Fibroblast of peridontal ligament (primary cell): Measurements from ENCODE around the gene TMEM72.

ENCODE experiments used
- DNase-seq: peaks from one replicate; pipeline ENCODE4 v3.0.0-alpha.2; 2010; ENCODE audit errors: extremely low read depth

The TMEM72 gene

GRCh38 chr10:44934416-44935200 lies 23.5 kb downstream of the TMEM72 start:
- DNase-seq: no peak

- DNase-seq: peak; percentile 85
Measured at GRCh38 chr10:44935201-44935965, 24.2 kb downstream of the TMEM72 start.

GRCh38 chr10:44935966-44936295 lies 24.8 kb downstream of the TMEM72 start:
- no peak for DNase-seq

- no peak for DNase-seq
Measured at GRCh38 chr10:44936314-44936975, 25.3 kb downstream of the TMEM72 start.

- DNase-seq: peak; percentile 25
Measured at GRCh38 chr10:44937196-44938005, 26.3 kb downstream of the TMEM72 start.

- peak; percentile 28 for DNase-seq
Measured at GRCh38 chr10:44938956-44939355, 27.8 kb downstream of the TMEM72 start.

- DNase-seq: peak; percentile 22
Measured at GRCh38 chr10:44939691-44940401, 28.7 kb downstream of the TMEM72 start.

GRCh38 chr10:44944354-44944753 lies 33.2 kb downstream of the TMEM72 start:
- DNase-seq: no peak

- peak; percentile 44 for DNase-seq
Measured at GRCh38 chr10:44946205-44946604, 35.1 kb downstream of the TMEM72 start.

- no peak for DNase-seq
Measured at GRCh38 chr10:44947371-44948152, 36.4 kb downstream of the TMEM72 start.

GRCh38 chr10:44948642-44949041 lies 37.5 kb downstream of the TMEM72 start:
- no peak for DNase-seq

GRCh38 chr10:44949127-44949802 lies 38.1 kb downstream of the TMEM72 start:
- DNase-seq: no peak

- no peak for DNase-seq
Measured at GRCh38 chr10:44949915-44950314, 38.8 kb downstream of the TMEM72 start.

- no peak for DNase-seq
Measured at GRCh38 chr10:44950326-44951225, 39.4 kb downstream of the TMEM72 start.

- DNase-seq: no peak
Measured at GRCh38 chr10:44951576-44952226, 40.6 kb downstream of the TMEM72 start.

- no peak for DNase-seq
Measured at GRCh38 chr10:44952779-44953231, 41.7 kb downstream of the TMEM72 start.

- no peak for DNase-seq
Measured at GRCh38 chr10:44954042-44954441, 42.9 kb downstream of the TMEM72 start.

GRCh38 chr10:44954962-44955361 lies 43.8 kb downstream of the TMEM72 start:
- DNase-seq: no peak
